B cell (primary cell): ENCODE data around the gene EPHB1. TPM values are rescaled to one million over a fixed set of nuclear protein-coding genes. Genes with fewer than 3 reads are reported as not detected.

Experiments
- ATAC-seq: fragments of 200-7000 bp; cut with Tn5 transposase; one replicate; pipeline ENCODE4 v1.10.0; 2021; ENCODE audit warnings: low read depth, mild to moderate bottlenecking, moderate number of reproducible peaks, moderate library complexity
- CTCF ChIA-PET: fragments of 350-600 bp; sonication (Branson Sonifier 250); formaldehyde crosslinking; loops from one replicate; lab custom pipeline; 2021; ENCODE audit warnings: antibody characterized with exemption, inconsistent platforms; lab: Charles Lee
- POLR2A ChIA-PET: fragments of 350-600 bp; sonication (Branson Sonifier 250); formaldehyde crosslinking; loops from one replicate; lab custom pipeline; 2021; ENCODE audit warnings: antibody characterized with exemption; lab: Charles Lee
- DNase-seq: peaks from one replicate; pipeline ENCODE4 v3.0.0; 2013
- H2AFZ ChIP-seq: 2 replicates; pipeline ENCODE4 v1.6.1; 2012; ENCODE audit warnings: mild to moderate bottlenecking, low read depth, low read length; ENCODE audit not compliant: insufficient read depth, poor library complexity, severe bottlenecking
- H3K27ac ChIP-seq, 2 donors: 1 replicate in 1 of 2; 2 replicates in 1 of 2; pipeline ENCODE4 v1.5.1; 2012 to 2013; ENCODE audit warnings: low read length in 2 of 2, mild to moderate bottlenecking in 2 of 2, moderate library complexity in 1 of 2
- H3K27me3 ChIP-seq, 4 experiments: fragments of 200-600 bp in 1 of 4; sonication (generic) in 1 of 4; replicated peaks in 1 of 4; 1 replicate in 2 of 4; 2 replicates in 2 of 4; pipeline versions ENCODE4 v1.6.1 to v1.7.0; 2013 to 2016; ENCODE audit warnings: low read length in 3 of 4, mild to moderate bottlenecking in 2 of 4, mixed read lengths in 1 of 4, moderate library complexity in 1 of 4; ENCODE audit not compliant: insufficient read depth in 4 of 4, control insufficient read depth in 3 of 4; ENCODE audit errors: control extremely low read depth in 1 of 4
- H3K36me3 ChIP-seq, 2 experiments: replicated peaks in 1 of 2; 1 replicate in 1 of 2; 2 replicates in 1 of 2; pipeline versions ENCODE4 v1.6.1 to v1.7.1; 2013; ENCODE audit warnings: low read length in 1 of 2; ENCODE audit not compliant: insufficient read depth in 2 of 2, control insufficient read depth in 1 of 2; ENCODE audit errors: control extremely low read depth in 1 of 2, extremely low read depth in 1 of 2
- H3K4me1 ChIP-seq, 2 donors: fragments of 200-600 bp in 1 of 2; sonication (generic) in 1 of 2; 1 replicate in 1 of 2; 2 replicates in 1 of 2; pipeline versions ENCODE4 v1.5.1 to v1.6.1; 2013 to 2017; ENCODE audit warnings: low read length in 2 of 2; ENCODE audit not compliant: control insufficient read depth in 2 of 2, insufficient read depth in 2 of 2
- H3K4me2 ChIP-seq: replicated peaks from 2 replicates; pipeline ENCODE3; 2012; ENCODE audit warnings: mild to moderate bottlenecking, low read depth, low read length; ENCODE audit not compliant: poor library complexity, severe bottlenecking
- H3K4me3 ChIP-seq, 5 experiments: fragments of 200-600 bp in 1 of 5; sonication (generic) in 1 of 5; 1 replicate in 3 of 5; 2 replicates in 2 of 5; pipeline versions ENCODE4 v1.5.1 to v1.7.0; 2011 to 2016; ENCODE audit warnings: low read length in 4 of 5, mild to moderate bottlenecking in 4 of 5, low read depth in 2 of 5, control low read depth in 1 of 5, moderate library complexity in 1 of 5; ENCODE audit not compliant: insufficient read depth in 1 of 5; ENCODE audit errors: control extremely low read depth in 1 of 5, extremely low read depth in 1 of 5
- H3K79me2 ChIP-seq: fragments of 200-600 bp; sonication (generic); one replicate; pipeline ENCODE4 v1.6.0; 2016; ENCODE audit warnings: low read length; ENCODE audit not compliant: control insufficient read depth, insufficient read depth
- H3K9ac ChIP-seq: fragments of 200-600 bp; sonication (generic); 2 replicates; pipeline ENCODE4 v1.6.1; 2017; ENCODE audit warnings: mild to moderate bottlenecking, low read length, moderate library complexity
- H3K9me3 ChIP-seq, 3 donors: one replicate each; pipeline versions ENCODE4 v1.6.1 to v1.7.1; 2013; ENCODE audit warnings: low read length in 2 of 3; ENCODE audit not compliant: control insufficient read depth in 2 of 3, insufficient read depth in 1 of 3; ENCODE audit errors: control extremely low read depth in 1 of 3
- H4K20me1 ChIP-seq: 2 replicates; pipeline ENCODE4 v1.6.0; 2012; ENCODE audit warnings: mild to moderate bottlenecking, low read length; ENCODE audit not compliant: insufficient read depth, control insufficient read depth, poor library complexity, severe bottlenecking
- H3K27ac Mint-ChIP-seq: one replicate; pipeline ENCODE4 v1.8.0; 2021; ENCODE audit warnings: mixed read lengths
- H3K27me3 Mint-ChIP-seq: one replicate; pipeline ENCODE4 v1.8.0; 2021; ENCODE audit warnings: mixed read lengths
- H3K4me1 Mint-ChIP-seq: one replicate; pipeline ENCODE4 v1.8.0; 2021; ENCODE audit warnings: mixed read lengths
- H3K4me3 Mint-ChIP-seq: one replicate; pipeline ENCODE4 v1.8.0; 2021; ENCODE audit warnings: mixed read lengths
- H3K9me3 Mint-ChIP-seq: one replicate; pipeline ENCODE4 v1.8.0; 2022; ENCODE audit warnings: mixed read lengths; ENCODE audit not compliant: insufficient read depth
- EZH2 ChIP-seq: IDR thresholded peaks from 2 replicates; pipeline ENCODE4 v1.6.1; 2012; ENCODE audit warnings: borderline replicate concordance, low read depth, mild to moderate bottlenecking, moderate library complexity, low read length; ENCODE audit not compliant: insufficient read depth, poor library complexity, severe bottlenecking
- WGBS: methylation state at CpG from one replicate; pipeline ENCODE4 v1.1.5; 2013; ENCODE audit warnings: missing lambda C conversion rate; ENCODE audit not compliant: insufficient coverage; 5-methylcytosine and 5-hydroxymethylcytosine counted together
- intact Hi-C: fragments of 100-400 bp; cut with micrococcal nuclease; formaldehyde crosslinking; loops from one replicate; pipeline ENCODE4 v1.10.0; 2022
- polyA plus RNA-seq: library from polyadenylated mRNA; depleted of rRNA; stranded (reverse); fragments of >200 nt; gene quantifications from 2 replicates; pipeline ENCODE4 v1.2.3, GENCODE V29; 2012
- total RNA-seq, 2 donors: library from RNA; stranded (reverse); fragments of 120-200 nt in 1 of 2; gene quantifications; 1 replicate in 1 of 2; 2 replicates in 1 of 2; pipeline versions ENCODE4 v1.2.3 to v1.2.4, GENCODE V29; 2013 to 2022
- TF ChIP-seq, protein P1 (sequence below): fragments of 200-600 bp; IDR thresholded peaks from one replicate; pipeline ENCODE4 v1.8.0; 2022; ENCODE audit warnings: antibody characterized with exemption, mild to moderate bottlenecking

The EPHB1 gene
- total and polyA plus RNA-seq, 2 donors (not counting 1 experiment from before 2014, with no cell fraction given) = 0.01 TPM; not detected in 1

GRCh38 chr3:135106445-135106844 lies 311.4 kb downstream of the EPHB1 start:
- TF ChIP-seq, protein P1, sequence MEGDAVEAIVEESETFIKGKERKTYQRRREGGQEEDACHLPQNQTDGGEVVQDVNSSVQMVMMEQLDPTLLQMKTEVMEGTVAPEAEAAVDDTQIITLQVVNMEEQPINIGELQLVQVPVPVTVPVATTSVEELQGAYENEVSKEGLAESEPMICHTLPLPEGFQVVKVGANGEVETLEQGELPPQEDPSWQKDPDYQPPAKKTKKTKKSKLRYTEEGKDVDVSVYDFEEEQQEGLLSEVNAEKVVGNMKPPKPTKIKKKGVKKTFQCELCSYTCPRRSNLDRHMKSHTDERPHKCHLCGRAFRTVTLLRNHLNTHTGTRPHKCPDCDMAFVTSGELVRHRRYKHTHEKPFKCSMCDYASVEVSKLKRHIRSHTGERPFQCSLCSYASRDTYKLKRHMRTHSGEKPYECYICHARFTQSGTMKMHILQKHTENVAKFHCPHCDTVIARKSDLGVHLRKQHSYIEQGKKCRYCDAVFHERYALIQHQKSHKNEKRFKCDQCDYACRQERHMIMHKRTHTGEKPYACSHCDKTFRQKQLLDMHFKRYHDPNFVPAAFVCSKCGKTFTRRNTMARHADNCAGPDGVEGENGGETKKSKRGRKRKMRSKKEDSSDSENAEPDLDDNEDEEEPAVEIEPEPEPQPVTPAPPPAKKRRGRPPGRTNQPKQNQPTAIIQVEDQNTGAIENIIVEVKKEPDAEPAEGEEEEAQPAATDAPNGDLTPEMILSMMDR = no peak
- no peak for TF ChIP-seq EZH2
- DNase-seq (no peak), ATAC-seq (no peak)
- no peaks in the 10 kb centered on the region for H3K9me3 Mint-ChIP-seq
- no peaks in the 10 kb centered on the region for H3K36me3 ChIP-seq
- WGBS = 70% methylated on average over 4 of the region's 8 CpGs
- no peaks in the 10 kb centered on the region for H3K79me2 ChIP-seq
- H3K9me3 ChIP-seq = peaks cover 0 to 5% (median 0%) of the 10 kb centered on the region in 3 donors
- H3K4me3 Mint-ChIP-seq = no peak overlapping the region
- no peaks in the 10 kb centered on the region for H3K4me1 ChIP-seq
- POLR2A ChIA-PET = no interaction called here
- CTCF ChIA-PET = no interaction called here
- peaks cover 4% of the 10 kb centered on the region for H3K27me3 Mint-ChIP-seq
- H3K4me3 ChIP-seq = no peak overlapping the region
- H4K20me1 ChIP-seq = no peaks in the 10 kb centered on the region
- H3K4me2 ChIP-seq = no peak overlapping the region
- H2AFZ ChIP-seq = no peak overlapping the region
- intact Hi-C loops = no loop called here
- H3K9ac ChIP-seq = no peak overlapping the region
- no peak overlapping the region for H3K27ac ChIP-seq
- no peak overlapping the region for H3K27ac Mint-ChIP-seq
- H3K4me1 Mint-ChIP-seq = no peaks in the 10 kb centered on the region
- H3K27me3 ChIP-seq = no peaks in the 10 kb centered on the region

DNA sequence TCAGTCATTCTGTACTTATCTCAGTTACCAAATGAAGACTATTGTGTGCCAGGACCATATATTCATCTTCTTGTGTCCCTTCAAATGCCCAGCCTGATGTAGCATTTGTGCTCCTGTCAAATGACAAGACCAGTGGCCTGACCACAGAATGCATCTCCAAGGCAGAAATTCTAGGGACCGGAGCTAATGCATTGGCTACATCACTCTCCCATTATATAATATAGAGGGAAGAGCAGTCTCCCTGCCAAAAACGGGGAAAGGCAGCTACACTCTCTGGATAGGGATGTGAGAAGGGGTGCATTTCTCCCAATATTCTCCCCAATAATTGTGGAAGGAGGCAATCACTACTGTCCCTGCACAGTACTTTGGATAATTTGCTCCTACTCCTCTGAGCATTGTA lies 312.0 kb downstream of the EPHB1 start:
- Histone ChIP-seq H3K36me3 (no peaks in the 10 kb centered on the region), H2AFZ (no peak overlapping the region), H3K79me2 (no peaks in the 10 kb centered on the region), H4K20me1 (no peaks in the 10 kb centered on the region), H3K9me3 (peaks cover 0 to 5% (median 0%) of the 10 kb centered on the region in 3 donors), H3K27me3 (no peaks in the 10 kb centered on the region), H3K4me1 (no peaks in the 10 kb centered on the region), H3K4me3 (no peak overlapping the region), H3K4me2 (no peak overlapping the region), H3K27ac (no peak overlapping the region), H3K9ac (no peak overlapping the region)
- intact Hi-C loops = no loop called here
- H3K9me3 Mint-ChIP-seq = no peaks in the 10 kb centered on the region
- H3K27ac Mint-ChIP-seq = no peak overlapping the region
- ChIA-PET CTCF (no interaction called here), POLR2A (no interaction called here)
- TF ChIP-seq, protein P1 = no peak
- no peak for TF ChIP-seq EZH2
- peaks cover 4% of the 10 kb centered on the region for H3K27me3 Mint-ChIP-seq
- no peak for DNase-seq
- ATAC-seq = no peak
- no peaks in the 10 kb centered on the region for H3K4me1 Mint-ChIP-seq
- H3K4me3 Mint-ChIP-seq = no peak overlapping the region
- no CpG with 5 or more reads among the region's 2 CpGs for WGBS
